ENCODE results near the gene FAXDC2. TPM values are rescaled to one million over a fixed set of nuclear protein-coding genes. Genes with fewer than 3 reads are reported as not detected.
A peak's percentile ranks its signal among the peaks of the same experiment; 100 is the strongest.

The FAXDC2 gene
- total and polyA plus RNA-seq, 2 of the 13 experiments (the other 11 are each of a cell fraction or from before 2014, with no cell fraction given), result 4.7 to 58.8 TPM

- TF ChIP-seq DZIP1 (CRISPR knock-in tag; IDR thresholded peaks at IDR 0.05), result no peak
- TF ChIP-seq NR3C1 (CRISPR knock-in tag; IDR thresholded peaks at IDR 0.05), result no peak
- peak; percentile 29; the same call in 1 of the 2 replicates for TF ChIP-seq SMAD3 (CRISPR knock-in tag; IDR thresholded peaks at IDR 0.05)
- TF ChIP-seq ZNF615 (CRISPR knock-in tag; IDR thresholded peaks at IDR 0.05; ENCODE audit: borderline replicate concordance), result no peak
- no peak for TF ChIP-seq POLR2AphosphoS2 (IDR thresholded peaks at IDR 0.05; ENCODE audit: low read depth, low read length)
- no peak for TF ChIP-seq ZNF512B (CRISPR knock-in tag; IDR thresholded peaks at IDR 0.05; ENCODE audit: borderline replicate concordance)
- no peak for TF ChIP-seq CC2D1A (CRISPR knock-in tag; IDR thresholded peaks at IDR 0.05)
- TF ChIP-seq HMGA1 (CRISPR knock-in tag; conservative IDR thresholded peaks at IDR 0.05), result no peak
- TF ChIP-seq CHD4 (IDR thresholded peaks at IDR 0.05; ENCODE audit: borderline replicate concordance, low read length), result no peak
- no peak for TF ChIP-seq MBNL3 (CRISPR knock-in tag; conservative IDR thresholded peaks at IDR 0.05)
- TF ChIP-seq CHD2 (IDR thresholded peaks at IDR 0.05; ENCODE audit: low read depth, low read length), result no peak
- TF ChIP-seq RFXANK (CRISPR knock-in tag; IDR thresholded peaks at IDR 0.05), result no peak
- TF ChIP-seq HDAC1 (CRISPR knock-in tag; IDR thresholded peaks at IDR 0.05), result peak; percentile 51
- TF ChIP-seq TCF7 (IDR thresholded peaks at IDR 0.05; ENCODE audit: low read depth), result peak; percentile 91
- peak; percentile 54; the same call in 1 of the 2 replicates for TF ChIP-seq TBX3 (IDR thresholded peaks at IDR 0.05; ENCODE audit: borderline replicate concordance)
- peak; percentile 67; the same call in 1 of the 2 replicates for TF ChIP-seq POGZ (CRISPR knock-in tag; IDR thresholded peaks at IDR 0.05)
- peak; percentile 94 for TF ChIP-seq MED1 (CRISPR knock-in tag; IDR thresholded peaks at IDR 0.05)
- TF ChIP-seq KLF13 (CRISPR knock-in tag; IDR thresholded peaks at IDR 0.05), result no peak
- TF ChIP-seq MEF2D (CRISPR knock-in tag; IDR thresholded peaks at IDR 0.05), result peak; percentile 81
- TF ChIP-seq E2F2 (CRISPR knock-in tag; IDR thresholded peaks at IDR 0.05; ENCODE audit: borderline replicate concordance), result no peak
- no peak for TF ChIP-seq ZFP37 (CRISPR knock-in tag; IDR thresholded peaks at IDR 0.05; ENCODE audit: borderline replicate concordance)
- TF ChIP-seq DBP (CRISPR knock-in tag; IDR thresholded peaks at IDR 0.05; ENCODE audit: not compliant biosample characterization), result no peak
Measured at GRCh38 chr5:154842689-154843530, 7.5 kb downstream of the FAXDC2 start (continued).

Data from HepG2 (cell line).